Mesothelial cell of epicardium (in vitro differentiated cells): ENCODE measurements around the gene CALD1. TPM values are rescaled to one million over a fixed set of nuclear protein-coding genes. Genes with fewer than 3 reads are reported as not detected.

Experiments used
- DNase-seq, 2 experiments: peaks; one replicate each; pipeline ENCODE4 v3.0.0; 2021; ENCODE audit warnings: low spot score in 2 of 2; ENCODE audit not compliant: unreplicated experiment in 2 of 2
- H3K27ac Mint-ChIP-seq: 2 replicates; pipeline ENCODE4 v1.8.0; 2021; ENCODE audit warnings: mixed read lengths
- H3K27me3 Mint-ChIP-seq: 2 replicates; pipeline ENCODE4 v1.8.0; 2021; ENCODE audit warnings: low read depth, mixed read lengths
- H3K36me3 Mint-ChIP-seq: 2 replicates; pipeline ENCODE4 v1.8.0; 2021; ENCODE audit warnings: mixed read lengths
- H3K4me1 Mint-ChIP-seq: 2 replicates; pipeline ENCODE4 v1.8.0; 2021; ENCODE audit warnings: mixed read lengths
- H3K4me3 Mint-ChIP-seq: 2 replicates; pipeline ENCODE4 v1.8.0; 2021; ENCODE audit warnings: mild to moderate bottlenecking, moderate library complexity, mixed read lengths
- H3K9me3 Mint-ChIP-seq: 2 replicates; pipeline ENCODE4 v1.8.0; 2021; ENCODE audit warnings: mixed read lengths
- total RNA-seq: library from RNA; stranded (reverse); gene quantifications from 3 replicates; pipeline ENCODE4 v1.2.1, GENCODE V29; 2021
- TF ChIP-seq, protein P1 (sequence below): fragments of 200-600 bp; sonication (generic); IDR thresholded peaks from one replicate; pipeline ENCODE4 v1.5.0; 2021; ENCODE audit warnings: antibody characterized with exemption; ENCODE audit not compliant: unreplicated experiment

CALD1 gene
- total RNA-seq, 1 donor from 2014 or later, result 191 TPM

DNA sequence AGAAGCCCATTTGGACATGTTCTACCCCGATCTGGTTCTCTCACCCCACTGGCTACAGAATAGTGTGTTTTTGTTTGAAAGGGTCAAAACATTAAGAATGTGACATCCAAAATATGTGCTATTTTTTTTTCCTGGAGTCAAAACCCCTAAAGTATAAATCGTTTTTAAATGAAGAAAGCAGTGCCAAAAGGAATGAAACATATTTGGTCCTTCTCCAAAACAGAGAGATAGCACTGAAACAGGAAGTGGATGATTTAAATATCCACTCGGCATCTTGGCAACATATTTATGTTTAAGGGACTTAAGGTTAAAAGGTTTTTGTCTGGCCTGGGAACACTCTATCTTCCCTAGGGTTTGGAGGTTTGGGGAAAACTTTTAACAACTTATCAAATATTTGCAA, 32.3 kb downstream of the CALD1 start:
- H3K27ac Mint-ChIP-seq, result peak overlapping the region; percentile 82
- no peaks in the 10 kb centered on the region for H3K27me3 Mint-ChIP-seq
- no peak overlapping the region for H3K4me3 Mint-ChIP-seq
- H3K4me1 Mint-ChIP-seq, result peaks cover 19% of the 10 kb centered on the region
- DNase-seq, result no peak
- H3K36me3 Mint-ChIP-seq, result peaks cover 23% of the 10 kb centered on the region
- TF ChIP-seq, protein P1, sequence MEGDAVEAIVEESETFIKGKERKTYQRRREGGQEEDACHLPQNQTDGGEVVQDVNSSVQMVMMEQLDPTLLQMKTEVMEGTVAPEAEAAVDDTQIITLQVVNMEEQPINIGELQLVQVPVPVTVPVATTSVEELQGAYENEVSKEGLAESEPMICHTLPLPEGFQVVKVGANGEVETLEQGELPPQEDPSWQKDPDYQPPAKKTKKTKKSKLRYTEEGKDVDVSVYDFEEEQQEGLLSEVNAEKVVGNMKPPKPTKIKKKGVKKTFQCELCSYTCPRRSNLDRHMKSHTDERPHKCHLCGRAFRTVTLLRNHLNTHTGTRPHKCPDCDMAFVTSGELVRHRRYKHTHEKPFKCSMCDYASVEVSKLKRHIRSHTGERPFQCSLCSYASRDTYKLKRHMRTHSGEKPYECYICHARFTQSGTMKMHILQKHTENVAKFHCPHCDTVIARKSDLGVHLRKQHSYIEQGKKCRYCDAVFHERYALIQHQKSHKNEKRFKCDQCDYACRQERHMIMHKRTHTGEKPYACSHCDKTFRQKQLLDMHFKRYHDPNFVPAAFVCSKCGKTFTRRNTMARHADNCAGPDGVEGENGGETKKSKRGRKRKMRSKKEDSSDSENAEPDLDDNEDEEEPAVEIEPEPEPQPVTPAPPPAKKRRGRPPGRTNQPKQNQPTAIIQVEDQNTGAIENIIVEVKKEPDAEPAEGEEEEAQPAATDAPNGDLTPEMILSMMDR, result no peak
- H3K9me3 Mint-ChIP-seq, result no peaks in the 10 kb centered on the region

DNA sequence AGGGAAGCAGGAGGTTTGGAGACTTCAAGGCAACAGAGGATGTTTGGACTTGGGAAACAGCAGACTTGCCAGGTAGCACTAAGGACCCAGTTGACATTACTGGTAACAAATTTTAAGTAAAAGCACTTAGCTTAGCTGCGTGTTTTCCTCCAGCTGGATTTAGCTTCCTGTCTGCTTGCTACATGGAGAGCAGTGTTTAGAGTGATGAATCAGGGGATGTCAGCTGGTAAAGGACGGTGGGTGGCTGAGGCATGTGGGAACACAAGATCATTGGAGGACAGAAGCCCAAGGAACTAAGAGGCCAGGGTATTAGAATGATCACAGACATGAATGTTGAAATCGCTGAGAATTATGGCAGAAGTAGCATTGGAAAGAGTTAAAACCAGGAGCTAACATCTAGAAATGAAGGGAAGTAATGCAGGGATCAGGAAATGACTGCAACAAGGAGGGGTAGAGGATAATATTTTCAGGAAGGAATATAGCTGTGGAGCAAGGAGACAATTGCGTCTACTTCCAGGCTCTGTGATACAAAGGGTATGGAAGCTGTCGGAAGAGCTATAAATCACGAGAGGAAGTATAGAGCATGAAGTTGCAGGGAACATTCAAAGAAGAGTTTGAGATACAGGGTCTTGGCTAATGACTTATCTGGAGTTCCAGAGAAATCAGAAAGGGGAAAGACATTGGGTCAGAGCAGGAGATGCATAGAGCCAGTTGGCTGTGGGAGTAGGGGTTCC, 34.4 kb downstream of the CALD1 start:
- Mint-ChIP-seq H3K27ac (peak overlapping the region; percentile 3), H3K9me3 (no peaks in the 10 kb centered on the region), H3K4me1 (peaks cover 22% of the 10 kb centered on the region), H3K27me3 (no peaks in the 10 kb centered on the region), H3K36me3 (peaks cover 27% of the 10 kb centered on the region), H3K4me3 (no peak overlapping the region)
- TF ChIP-seq, protein P1, result no peak
- DNase-seq, result no peak

DNA sequence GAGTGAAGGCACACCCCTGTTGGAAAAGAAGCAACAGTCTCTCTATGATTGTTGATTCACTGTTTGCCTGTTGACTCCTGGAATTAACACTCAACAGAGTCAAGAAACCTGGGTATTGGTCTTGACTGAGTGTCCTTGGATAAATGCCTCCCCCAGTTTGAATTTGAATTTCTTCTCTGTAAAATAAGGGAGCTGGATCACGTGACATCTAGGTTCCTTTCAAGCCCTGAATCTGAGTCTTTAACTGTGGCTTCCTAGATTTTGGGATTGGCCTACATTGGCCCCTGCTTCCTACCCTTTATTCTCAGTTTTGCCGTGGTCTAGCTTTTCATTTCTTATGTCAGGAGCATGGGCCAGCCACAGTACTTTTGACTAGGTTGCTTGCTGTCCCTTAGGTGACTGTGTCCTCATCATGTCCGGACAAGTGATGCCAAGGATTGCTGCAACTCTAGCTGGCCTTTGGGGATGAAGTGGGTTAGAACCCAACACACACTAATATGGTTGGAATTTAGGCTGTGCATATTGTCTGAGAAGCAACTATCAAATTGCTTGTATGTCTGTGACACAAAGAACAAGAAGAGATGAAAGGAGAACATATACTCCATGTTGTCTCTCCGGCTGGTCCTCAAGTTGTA, 35.4 kb downstream of the CALD1 start:
- DNase-seq, result no peak
- Mint-ChIP-seq H3K4me1 (peaks cover 26% of the 10 kb centered on the region), H3K4me3 (no peak overlapping the region), H3K27me3 (no peaks in the 10 kb centered on the region), H3K27ac (no peak overlapping the region), H3K9me3 (no peaks in the 10 kb centered on the region), H3K36me3 (peaks cover 34% of the 10 kb centered on the region)
- TF ChIP-seq, protein P1, result no peak

DNA sequence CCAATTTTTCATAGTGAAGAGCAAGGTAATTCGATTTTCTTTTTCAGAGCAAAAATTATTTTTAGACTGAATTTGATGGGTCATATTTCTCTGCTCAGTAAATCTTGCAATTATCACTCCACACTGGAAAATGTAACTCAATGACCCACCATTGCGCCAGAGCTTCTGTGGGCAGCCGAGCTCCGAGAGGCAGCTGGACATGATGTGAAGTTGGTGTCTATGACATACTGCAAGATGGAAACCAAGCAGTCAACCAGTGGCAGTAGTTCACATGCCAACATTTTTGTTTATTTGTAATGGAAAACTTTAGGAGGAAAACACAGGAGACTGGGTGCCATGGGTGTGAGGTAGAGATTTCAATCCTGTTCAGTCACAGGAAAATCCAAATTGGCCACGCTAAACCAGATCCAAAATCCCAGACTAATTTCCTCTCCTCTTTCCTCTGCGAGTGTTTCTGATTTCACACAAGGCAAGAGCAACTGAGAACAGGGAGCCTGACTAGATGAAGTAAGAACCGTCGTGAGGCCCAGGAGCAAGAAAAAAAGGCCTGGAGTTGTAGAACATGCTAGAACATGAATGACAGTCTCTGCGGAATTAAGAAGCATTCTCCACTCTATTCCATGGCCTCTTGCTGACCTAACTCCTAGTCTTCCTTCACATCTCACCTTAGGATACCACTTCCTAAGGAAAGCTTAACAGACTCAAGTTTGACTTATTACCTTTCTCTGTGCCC, 39.3 kb downstream of the CALD1 start:
- Mint-ChIP-seq H3K36me3 (peaks cover 29% of the 10 kb centered on the region), H3K4me3 (no peak overlapping the region), H3K4me1 (peaks cover 27% of the 10 kb centered on the region), H3K9me3 (peaks cover 3% of the 10 kb centered on the region), H3K27ac (peak overlapping the region; percentile 48), H3K27me3 (no peaks in the 10 kb centered on the region)
- no peak for DNase-seq
- TF ChIP-seq, protein P1, result no peak

DNA sequence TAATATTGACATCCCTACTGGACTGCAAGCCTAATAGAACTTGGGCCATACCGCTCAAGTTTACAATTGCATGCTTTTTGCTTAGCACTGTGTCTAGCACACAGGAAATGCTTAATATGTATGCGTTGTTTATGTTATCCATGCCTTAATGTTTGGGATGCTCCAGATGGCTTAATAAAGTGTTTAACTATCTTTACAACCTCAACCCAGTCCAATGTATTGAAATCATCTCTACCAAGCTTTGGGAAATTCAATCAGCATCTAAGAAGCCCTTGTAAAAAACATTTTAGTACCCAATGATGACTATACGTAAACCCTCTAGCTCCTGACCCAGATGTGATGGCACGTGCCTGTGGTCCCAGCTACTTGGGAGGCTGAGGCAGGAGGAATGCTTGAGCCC, 40.0 kb downstream of the CALD1 start:
- TF ChIP-seq, protein P1, result no peak
- H3K36me3 Mint-ChIP-seq, result peaks cover 29% of the 10 kb centered on the region
- H3K4me3 Mint-ChIP-seq, result no peak overlapping the region
- no peak for DNase-seq
- H3K9me3 Mint-ChIP-seq, result peaks cover 3% of the 10 kb centered on the region
- H3K27ac Mint-ChIP-seq, result no peak overlapping the region
- H3K27me3 Mint-ChIP-seq, result no peaks in the 10 kb centered on the region
- H3K4me1 Mint-ChIP-seq, result peaks cover 33% of the 10 kb centered on the region
